Mononuclear cell (primary cell): ENCODE data around the gene LRP1B. TPM values are rescaled to one million over a fixed set of nuclear protein-coding genes. Genes with fewer than 3 reads are reported as not detected.

Experiments used
- H3K27me3 ChIP-seq: 2 replicates; pipeline ENCODE4 v1.6.0; 2011; ENCODE audit warnings: low read length, control low read depth; ENCODE audit not compliant: insufficient read depth
- H3K4me1 ChIP-seq: 2 replicates; pipeline ENCODE4 v1.5.1; 2011; ENCODE audit warnings: mild to moderate bottlenecking, low read length, control low read depth; ENCODE audit not compliant: insufficient read depth
- H3K4me3 ChIP-seq: 2 replicates; pipeline ENCODE4 v1.5.1; 2011; ENCODE audit warnings: mild to moderate bottlenecking, low read length, moderate library complexity
- H3K9me3 ChIP-seq: 2 replicates; pipeline ENCODE4 v1.5.1; 2011; ENCODE audit warnings: low read depth, mild to moderate bottlenecking, control low read depth, low read length
- total RNA-seq: library from RNA; depleted of rRNA; stranded (reverse); fragments of >200 nt; gene quantifications from one replicate; pipeline ENCODE4 v1.2.3, GENCODE V29; 2012

LRP1B gene
- total RNA-seq, 1 donor = under 0.01 TPM

DNA sequence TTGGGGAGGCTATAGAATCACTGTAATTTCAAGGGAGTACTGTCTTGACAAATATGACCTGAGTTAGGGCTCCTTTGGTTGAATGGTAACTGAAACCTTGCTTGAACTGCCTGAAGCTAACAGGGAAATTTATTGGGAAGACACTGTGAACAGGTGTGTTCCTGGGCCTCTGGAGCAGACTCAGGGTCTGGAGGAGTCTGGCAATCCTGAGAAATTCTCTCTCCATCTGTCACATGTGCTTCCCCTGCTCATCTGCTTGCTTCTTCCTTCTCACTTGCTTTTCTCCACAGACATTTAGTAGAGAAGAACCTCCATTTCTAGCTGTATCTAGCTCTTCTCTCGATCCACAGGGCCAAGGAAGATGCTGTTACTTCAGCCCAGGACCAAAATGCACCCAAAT, 476.5 kb downstream of the LRP1B start:
- Histone ChIP-seq H3K4me3 (no peak overlapping the region), H3K4me1 (no peaks in the 10 kb centered on the region), H3K27me3 (no peaks in the 10 kb centered on the region), H3K9me3 (no peaks in the 10 kb centered on the region)

GRCh38 chr2:141653184-141653583, 477.6 kb downstream of the LRP1B start:
- H3K27me3 ChIP-seq = no peaks in the 10 kb centered on the region
- no peaks in the 10 kb centered on the region for H3K4me1 ChIP-seq
- no peaks in the 10 kb centered on the region for H3K9me3 ChIP-seq
- no peak overlapping the region for H3K4me3 ChIP-seq

DNA sequence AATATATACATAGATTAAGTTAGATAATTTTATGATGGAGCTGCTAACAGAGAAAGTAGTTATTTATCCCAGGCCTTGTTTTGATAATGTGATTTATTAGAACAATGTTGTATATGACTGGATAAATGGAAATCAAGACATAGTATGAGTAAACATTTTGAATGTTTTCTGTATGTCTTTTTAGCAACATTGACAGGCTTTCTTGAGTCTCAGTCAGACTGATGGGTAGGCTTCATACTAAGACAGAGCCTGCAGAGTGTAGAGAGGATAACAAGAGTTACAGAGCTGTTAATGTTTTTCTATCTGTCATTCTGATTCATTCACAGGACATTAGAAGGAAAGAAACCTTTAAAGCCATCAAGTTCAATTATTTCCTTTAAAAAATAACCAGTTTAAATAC, 478.5 kb downstream of the LRP1B start:
- H3K4me1 ChIP-seq = no peaks in the 10 kb centered on the region
- H3K27me3 ChIP-seq = no peaks in the 10 kb centered on the region
- no peaks in the 10 kb centered on the region for H3K9me3 ChIP-seq
- no peak overlapping the region for H3K4me3 ChIP-seq

DNA sequence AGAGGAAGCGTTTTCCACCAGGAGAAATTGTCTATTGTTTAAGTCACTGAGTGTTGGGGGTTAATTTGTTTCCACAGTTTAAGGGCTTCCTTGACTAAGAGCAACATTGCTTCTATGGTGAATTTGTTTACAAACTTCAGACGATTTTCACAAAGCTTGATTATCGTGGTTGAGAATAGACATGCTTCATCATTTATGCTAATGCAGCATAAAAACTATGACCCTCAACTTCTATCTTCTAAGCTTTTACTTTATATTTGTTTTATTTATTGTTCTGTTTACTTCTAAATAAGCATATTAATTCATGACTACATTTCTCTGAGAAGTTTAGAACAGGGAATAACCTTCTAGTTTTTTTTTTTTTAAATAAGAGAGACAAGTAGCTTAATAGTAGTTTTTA, 483.5 kb downstream of the LRP1B start:
- no peaks in the 10 kb centered on the region for H3K27me3 ChIP-seq
- no peaks in the 10 kb centered on the region for H3K9me3 ChIP-seq
- no peak overlapping the region for H3K4me3 ChIP-seq
- H3K4me1 ChIP-seq = no peaks in the 10 kb centered on the region

DNA sequence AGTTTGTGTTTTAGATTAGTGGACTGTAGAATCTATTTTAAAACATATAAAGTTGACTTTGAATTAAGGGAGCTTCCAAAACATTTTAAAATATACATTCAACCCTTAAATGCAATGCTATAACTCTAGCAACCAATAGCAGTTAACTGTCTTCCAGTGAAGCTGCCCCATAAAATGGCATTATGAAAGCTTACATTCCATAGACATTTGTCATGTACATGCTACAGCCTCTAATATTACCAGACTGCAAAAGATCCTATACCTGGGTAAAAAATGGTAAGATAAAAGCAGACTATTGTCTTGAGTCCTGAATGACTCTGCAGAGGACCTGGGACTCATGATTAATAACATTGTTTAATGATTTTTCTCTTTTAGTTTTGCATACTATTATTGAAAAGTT, 489.4 kb downstream of the LRP1B start:
- Histone ChIP-seq H3K9me3 (no peaks in the 10 kb centered on the region), H3K27me3 (no peaks in the 10 kb centered on the region), H3K4me3 (no peak overlapping the region), H3K4me1 (no peaks in the 10 kb centered on the region)

DNA sequence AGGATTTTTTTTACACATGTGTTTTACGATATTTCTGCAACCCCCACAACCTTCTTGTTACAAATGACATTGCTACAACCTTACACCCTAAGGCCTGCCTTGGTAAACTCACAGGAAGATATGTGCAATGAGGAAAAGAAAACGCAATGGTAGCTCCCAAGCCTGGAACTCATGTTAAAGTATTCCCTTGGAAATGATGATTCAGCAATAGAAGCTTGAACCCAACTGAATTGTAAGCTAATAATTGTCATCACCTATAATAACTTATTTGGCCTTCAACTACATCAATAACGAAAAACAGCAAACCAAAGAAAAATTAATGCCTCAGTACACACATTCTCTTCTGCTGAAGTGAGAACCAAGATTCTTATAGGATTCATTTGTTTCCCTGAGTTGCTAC, 491.0 kb downstream of the LRP1B start:
- Histone ChIP-seq H3K9me3 (no peaks in the 10 kb centered on the region), H3K27me3 (no peaks in the 10 kb centered on the region), H3K4me3 (no peak overlapping the region), H3K4me1 (no peaks in the 10 kb centered on the region)

GRCh38 chr2:141633132-141633531, 497.7 kb downstream of the LRP1B start:
- Histone ChIP-seq H3K4me1 (no peaks in the 10 kb centered on the region), H3K4me3 (no peak overlapping the region), H3K27me3 (no peaks in the 10 kb centered on the region), H3K9me3 (no peaks in the 10 kb centered on the region)

DNA sequence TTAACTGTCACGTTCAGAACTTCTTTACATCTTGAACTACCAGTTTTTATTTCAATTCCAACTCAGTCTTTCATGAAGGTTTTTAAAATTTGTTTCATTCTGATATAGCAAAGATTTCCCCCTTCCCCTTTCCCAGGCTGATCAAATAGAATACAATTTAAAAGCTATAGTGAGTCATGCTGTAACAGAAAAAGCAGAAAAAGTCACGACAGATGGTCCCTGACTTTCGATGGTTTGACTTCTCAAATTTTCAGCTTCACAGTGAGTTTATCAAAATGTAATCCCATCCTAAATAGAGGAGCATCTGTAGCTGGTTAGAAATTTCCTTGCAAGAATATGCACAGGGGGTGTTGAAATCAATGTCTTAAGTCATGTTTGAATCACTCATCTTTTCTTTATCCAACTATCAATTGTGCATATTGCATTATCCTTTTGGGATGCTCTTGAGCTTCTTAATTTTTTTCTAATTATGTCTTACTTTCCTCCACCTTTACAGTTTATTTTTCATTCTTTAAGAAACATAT, 500.3 kb downstream of the LRP1B start:
- Histone ChIP-seq H3K4me1 (no peaks in the 10 kb centered on the region), H3K27me3 (no peaks in the 10 kb centered on the region), H3K4me3 (no peak overlapping the region), H3K9me3 (no peaks in the 10 kb centered on the region)

- H3K4me3 ChIP-seq = no peak overlapping the region
- H3K4me1 ChIP-seq = no peaks in the 10 kb centered on the region
- H3K9me3 ChIP-seq = no peaks in the 10 kb centered on the region
- H3K27me3 ChIP-seq = no peaks in the 10 kb centered on the region
Measured at GRCh38 chr2:141620372-141620771, 510.4 kb downstream of the LRP1B start.

GRCh38 chr2:141618457-141618856, 512.4 kb downstream of the LRP1B start:
- Histone ChIP-seq H3K4me3 (no peak overlapping the region), H3K9me3 (no peaks in the 10 kb centered on the region), H3K4me1 (no peaks in the 10 kb centered on the region), H3K27me3 (no peaks in the 10 kb centered on the region)

- H3K9me3 ChIP-seq = no peaks in the 10 kb centered on the region
- H3K27me3 ChIP-seq = no peaks in the 10 kb centered on the region
- no peak overlapping the region for H3K4me3 ChIP-seq
- no peaks in the 10 kb centered on the region for H3K4me1 ChIP-seq
Measured at GRCh38 chr2:141611981-141612380, 518.8 kb downstream of the LRP1B start.

DNA sequence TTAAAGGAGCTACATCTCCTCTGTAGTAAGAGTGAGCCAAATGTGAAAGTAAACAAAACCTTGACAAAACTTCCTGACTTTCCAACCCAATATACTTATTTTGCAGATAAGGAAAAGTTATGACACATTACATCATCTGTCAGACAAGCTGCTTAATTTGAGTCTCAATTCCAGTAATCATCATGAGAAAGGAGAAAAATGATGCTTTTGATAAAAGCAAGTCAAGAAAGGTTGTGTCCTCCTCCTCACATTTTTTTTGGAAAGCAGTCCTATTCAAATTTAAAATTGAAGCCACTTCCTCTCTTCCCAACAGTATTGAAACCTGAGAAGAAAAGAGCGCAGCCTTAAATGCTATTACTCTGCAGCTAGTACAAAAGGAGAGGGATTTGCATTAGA, 519.6 kb downstream of the LRP1B start:
- Histone ChIP-seq H3K4me3 (no peak overlapping the region), H3K4me1 (no peaks in the 10 kb centered on the region), H3K9me3 (no peaks in the 10 kb centered on the region), H3K27me3 (no peaks in the 10 kb centered on the region)

DNA sequence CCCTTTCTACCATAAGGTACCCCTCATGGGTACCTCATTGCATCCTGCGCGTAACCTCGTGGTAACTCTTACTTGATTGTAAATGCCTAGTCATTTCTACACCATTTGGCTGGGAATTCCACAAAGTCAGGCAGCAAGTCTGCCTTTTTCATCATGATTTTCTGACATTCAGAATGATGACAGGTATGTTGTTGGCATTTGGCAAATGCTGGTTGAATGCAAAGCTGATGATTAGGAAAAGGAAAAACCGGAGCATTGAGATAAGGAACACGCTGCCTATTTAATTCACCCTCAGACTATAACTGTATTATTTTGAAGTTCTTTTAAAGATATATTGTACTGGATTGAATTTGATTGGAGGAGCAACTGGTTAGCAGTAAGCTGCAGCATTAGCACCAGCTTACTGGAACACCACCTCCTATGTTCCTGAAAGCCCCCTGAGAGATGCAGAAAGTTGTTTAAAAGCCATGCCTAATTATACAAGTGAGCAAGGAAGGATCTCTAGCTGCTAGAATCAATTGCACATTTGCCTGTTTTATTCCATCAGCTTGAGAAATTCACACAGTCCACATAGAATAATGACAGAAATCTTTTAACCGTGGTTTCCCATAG, 520.1 kb downstream of the LRP1B start:
- H3K27me3 ChIP-seq = no peaks in the 10 kb centered on the region
- H3K4me3 ChIP-seq = no peak overlapping the region
- H3K9me3 ChIP-seq = no peaks in the 10 kb centered on the region
- no peaks in the 10 kb centered on the region for H3K4me1 ChIP-seq

GRCh38 chr2:141605163-141605562, 525.7 kb downstream of the LRP1B start:
- H3K4me3 ChIP-seq = no peak overlapping the region
- H3K4me1 ChIP-seq = no peaks in the 10 kb centered on the region
- no peaks in the 10 kb centered on the region for H3K9me3 ChIP-seq
- no peaks in the 10 kb centered on the region for H3K27me3 ChIP-seq

- H3K9me3 ChIP-seq = no peaks in the 10 kb centered on the region
- H3K27me3 ChIP-seq = no peaks in the 10 kb centered on the region
- no peaks in the 10 kb centered on the region for H3K4me1 ChIP-seq
- H3K4me3 ChIP-seq = no peak overlapping the region
Measured at GRCh38 chr2:141601511-141602152, 529.2 kb downstream of the LRP1B start.

DNA sequence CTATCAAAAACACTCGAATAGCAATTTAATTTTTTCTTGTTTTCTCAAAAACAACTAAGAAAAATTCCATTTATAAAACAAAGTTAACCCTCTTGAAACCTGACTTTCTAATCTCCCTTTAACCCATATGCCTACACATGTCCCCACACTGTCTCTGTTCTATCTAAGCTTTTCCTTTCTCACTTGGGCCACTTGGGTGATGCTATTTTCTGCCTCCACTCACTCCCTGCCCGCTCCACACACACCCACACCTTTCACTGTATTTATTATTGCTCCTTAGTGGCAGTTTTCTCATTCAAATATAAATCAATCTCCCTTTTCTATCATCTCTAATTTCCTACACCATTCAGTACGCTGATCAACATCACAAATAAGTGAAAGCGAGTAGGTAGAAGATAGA, 531.1 kb downstream of the LRP1B start:
- Histone ChIP-seq H3K4me3 (no peak overlapping the region), H3K4me1 (no peaks in the 10 kb centered on the region), H3K27me3 (no peaks in the 10 kb centered on the region), H3K9me3 (no peaks in the 10 kb centered on the region)
